ENCODE results near the gene ICAM1.

- TF ChIP-seq POLR2AphosphoS5 (IDR thresholded peaks at IDR 0.05; ENCODE audit: low read depth, low read length) (no peak), POLR2A (IDR thresholded peaks at IDR 0.05; ENCODE audit: low read depth, low read length) (no peak)
These were observed 61.4 kb downstream of the ICAM1 start for GRCh38 chr19:10332158-10332964.
